Activated naive CD8-positive, alpha-beta T cell treated with anti-CD3 and anti-CD28 coated beads, Interleukin-2, amount 50 U/mL, for 16 hours (primary cell): Measurements from ENCODE around the gene DUOXA2.
"Not testable (repeated sequence)": the region's sequence is repeated elsewhere in the genome, so short reads cannot be mapped to it uniquely, and the experiment has no call there.

Source experiments
- DNase-seq: peaks from one replicate; pipeline ENCODE4 v3.0.0-alpha.2; 2020; ENCODE audit warnings: low read depth, low spot score

DUOXA2 gene

GRCh38 chr15:45117308-45118130 is 3.4 kb downstream of the DUOXA2 start:
- DNase-seq: no peak

- peak; percentile 72 for DNase-seq
Observed at GRCh38 chr15:45118131-45118588, 4.0 kb downstream of the DUOXA2 start.

DNA sequence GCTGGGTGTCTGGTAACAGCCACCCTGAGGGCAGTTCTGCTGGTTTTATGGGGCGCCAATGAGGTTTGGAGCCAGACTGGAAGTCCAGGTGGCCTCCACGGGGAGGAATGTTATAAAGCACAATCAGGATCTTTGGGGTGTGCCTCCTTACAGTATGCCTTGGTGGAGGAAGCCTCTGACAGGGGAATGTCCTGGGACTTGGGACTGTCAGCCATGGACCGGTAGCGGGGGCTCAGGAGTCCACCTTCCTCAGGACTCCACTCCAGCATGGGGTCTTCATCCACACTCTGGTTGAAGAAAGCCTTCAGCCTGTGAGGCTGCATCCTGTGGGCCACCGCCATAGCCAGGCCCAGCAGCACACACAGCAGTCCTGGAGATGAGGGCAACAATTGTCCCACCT is 4.9 kb downstream of the DUOXA2 start:
- DNase-seq: no peak

DNA sequence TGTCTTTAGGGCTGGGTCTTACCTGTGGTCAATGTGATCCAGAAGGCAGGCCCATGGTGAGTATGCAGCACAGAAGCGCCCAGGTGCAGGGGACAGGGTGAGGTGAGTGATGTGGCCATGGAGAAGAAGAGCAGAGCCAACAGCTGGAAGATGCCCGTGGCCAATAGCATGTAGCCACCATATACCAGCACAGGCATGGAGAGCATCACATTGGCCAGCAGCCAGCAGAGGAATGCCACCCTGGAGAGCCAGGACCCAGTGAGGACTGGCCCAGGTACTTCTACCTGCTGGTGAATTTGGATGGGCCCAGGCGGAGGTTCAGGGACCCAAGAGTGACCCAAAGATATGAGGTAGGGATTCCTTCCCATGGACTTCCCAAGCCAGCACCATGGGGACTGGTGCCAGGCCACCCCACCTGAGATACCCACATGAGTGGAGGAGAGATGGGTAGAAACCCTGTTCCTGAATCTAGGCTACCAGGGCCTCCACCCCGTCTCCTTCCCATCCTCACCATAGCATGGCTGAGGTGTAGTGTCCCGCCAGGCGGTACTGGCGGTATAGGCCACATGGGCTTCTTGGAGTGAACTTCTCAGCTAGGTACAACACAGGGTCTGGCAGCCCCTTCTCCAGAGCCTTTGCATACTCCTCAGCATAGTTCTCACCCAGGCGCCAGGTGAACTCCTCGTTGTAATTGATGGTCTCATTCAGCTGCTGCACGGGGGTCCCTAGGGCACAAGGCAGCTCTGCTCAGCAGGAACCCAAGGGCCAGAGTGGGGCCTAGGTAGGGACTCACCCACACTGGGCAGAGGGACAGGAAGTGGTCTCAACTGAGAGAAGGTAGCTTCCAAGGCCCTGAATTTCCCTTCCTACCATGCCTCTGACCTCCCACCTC is 6.2 kb downstream of the DUOXA2 start:
- no peak for DNase-seq

DNA sequence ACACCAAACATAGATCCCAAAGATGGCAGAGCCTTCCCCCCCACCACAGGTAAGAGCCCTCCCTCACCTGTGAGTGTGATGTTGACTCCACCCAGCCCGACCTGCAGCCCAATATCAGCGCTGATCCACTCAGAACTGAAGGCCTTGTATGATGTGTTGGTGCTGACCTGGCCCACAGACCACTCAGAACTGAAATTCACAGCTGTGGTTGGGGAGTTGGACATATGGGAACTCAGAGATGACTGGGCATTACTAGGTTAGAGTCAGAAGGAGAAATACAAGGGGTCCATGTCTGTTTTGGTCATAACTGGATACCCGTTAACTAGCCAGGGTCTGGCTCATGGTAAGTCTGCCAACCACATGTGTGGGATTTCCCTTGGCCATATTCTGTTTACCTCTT is 6.9 kb downstream of the DUOXA2 start:
- no peak for DNase-seq

DNA sequence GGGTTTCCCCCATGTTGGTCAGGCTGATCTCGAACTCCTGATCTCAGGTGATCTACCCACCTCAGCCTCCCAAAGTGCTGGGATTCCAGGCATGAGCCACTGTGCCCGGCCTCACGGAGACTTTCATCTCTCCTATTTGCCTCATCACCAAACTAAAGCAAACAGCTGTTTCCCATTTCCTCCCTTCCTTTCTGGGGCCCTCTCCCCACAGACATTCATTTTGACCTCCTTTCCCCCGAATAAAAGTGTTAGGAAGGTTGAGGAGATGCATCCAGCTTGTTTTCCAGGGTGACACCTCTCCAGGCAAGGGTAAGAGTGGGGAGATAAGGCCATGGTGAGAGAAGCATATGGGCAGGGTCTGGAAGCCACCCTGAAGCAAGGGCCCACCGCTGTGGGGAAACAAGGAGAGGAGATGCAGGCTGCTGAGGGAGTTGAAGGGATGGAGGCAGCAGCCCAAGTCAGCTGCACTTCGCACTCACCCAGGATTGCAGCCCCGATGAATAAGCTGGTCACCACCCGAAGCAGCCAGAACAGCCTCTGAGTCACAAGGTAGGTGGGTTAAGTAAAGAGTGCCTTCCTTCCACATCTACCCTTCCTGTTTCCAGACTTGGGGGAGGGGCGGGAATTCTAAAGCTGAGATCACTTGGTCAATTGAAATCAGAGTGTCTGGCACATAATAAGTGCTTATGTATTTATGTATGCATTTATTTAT is 7.7 kb downstream of the DUOXA2 start:
- DNase-seq: no peak

GRCh38 chr15:45122719-45123118 is 8.6 kb downstream of the DUOXA2 start:
- no peak for DNase-seq

GRCh38 chr15:45123397-45123796 is 9.3 kb downstream of the DUOXA2 start:
- DNase-seq: no peak

DNA sequence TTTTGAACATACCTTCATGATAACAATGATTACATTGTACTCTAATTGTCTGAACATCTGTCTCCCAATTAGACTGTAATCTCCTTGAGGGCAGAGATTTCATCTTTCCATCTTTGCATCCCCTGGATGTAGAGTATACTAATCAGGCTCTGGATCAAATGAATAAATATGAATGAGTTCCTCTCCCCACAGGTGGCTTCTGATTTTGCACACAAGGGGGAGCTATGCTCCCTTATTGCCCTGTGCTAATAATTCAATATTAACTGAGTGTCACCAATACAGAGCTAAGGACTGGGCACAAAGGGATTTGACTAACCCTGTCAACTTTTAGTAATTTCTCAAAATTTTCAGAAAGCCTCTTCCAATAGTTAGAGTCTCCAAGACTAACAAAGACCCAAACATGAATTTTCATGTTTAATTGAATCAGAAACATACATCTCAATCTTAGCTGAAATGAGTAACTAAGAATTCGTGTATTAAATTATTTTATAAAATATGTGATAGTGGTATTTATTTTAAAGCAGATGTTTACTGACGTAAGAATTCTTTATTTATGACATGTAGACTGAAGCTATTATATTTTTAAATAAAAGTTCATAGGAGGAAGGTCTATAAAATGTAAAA is 12.5 kb downstream of the DUOXA2 start:
- no peak for DNase-seq

GRCh38 chr15:45128971-45129639 is 15.0 kb downstream of the DUOXA2 start:
- no peak for DNase-seq

GRCh38 chr15:45129651-45130129 is 15.6 kb downstream of the DUOXA2 start, which contains the start of the genes DUOX1 and DUOXA1:
DUOX1 (plus strand) TSS chr15:45129994; CDS start chr15:45131967, 1,973 bp downstream.
DUOXA1 (minus strand) TSS chr15:45129879; CDS start chr15:45123014, 6,865 bp downstream.
- DNase-seq: no peak

GRCh38 chr15:45130291-45131000 is 16.3 kb downstream of the DUOXA2 start:
- no peak for DNase-seq

DNA sequence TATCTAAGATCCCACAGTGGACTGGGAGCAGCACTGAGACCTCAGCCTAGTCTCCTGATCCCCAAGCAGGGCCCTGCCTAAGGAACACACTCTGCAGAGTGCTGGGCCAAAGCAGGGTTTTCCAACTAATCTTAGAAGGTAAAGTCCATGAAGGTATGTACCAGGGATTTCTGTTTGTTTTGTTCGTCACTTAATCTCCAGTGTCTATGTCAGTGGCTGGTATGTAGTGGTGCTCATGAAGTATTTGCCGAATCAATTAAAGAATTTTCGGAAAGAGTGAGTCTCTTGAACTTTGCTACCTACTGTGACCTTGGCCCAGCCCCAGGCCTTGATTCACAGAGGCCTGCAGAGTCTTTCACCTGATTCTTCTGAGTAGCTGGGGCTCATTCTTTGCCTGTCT is 17.4 kb downstream of the DUOXA2 start:
- no peak for DNase-seq

GRCh38 chr15:45132844-45133560 is 18.9 kb downstream of the DUOXA2 start:
- DNase-seq: no peak

DNA sequence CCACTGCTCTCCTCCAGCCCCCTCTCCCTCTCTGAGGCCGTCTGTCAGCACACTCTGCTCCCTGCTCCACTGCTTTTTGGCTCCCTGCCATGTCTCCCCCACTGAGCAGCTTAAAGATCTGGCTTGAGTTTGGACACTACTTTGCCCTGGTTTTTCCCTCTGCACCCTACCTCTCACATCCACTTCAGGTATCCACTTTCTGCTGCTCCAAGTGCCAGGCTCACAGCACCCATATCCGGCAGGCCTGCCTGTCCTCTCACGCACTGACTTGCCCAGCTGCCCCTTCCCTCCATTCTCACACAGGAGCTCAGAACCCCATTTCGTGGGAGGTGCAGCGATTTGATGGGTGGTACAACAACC is 19.4 kb downstream of the DUOXA2 start:
- DNase-seq: no peak

GRCh38 chr15:45134046-45134445 is 19.9 kb downstream of the DUOXA2 start:
- no peak for DNase-seq

- DNase-seq: no peak
Observed at GRCh38 chr15:45134682-45135604, 20.8 kb downstream of the DUOXA2 start.

DNA sequence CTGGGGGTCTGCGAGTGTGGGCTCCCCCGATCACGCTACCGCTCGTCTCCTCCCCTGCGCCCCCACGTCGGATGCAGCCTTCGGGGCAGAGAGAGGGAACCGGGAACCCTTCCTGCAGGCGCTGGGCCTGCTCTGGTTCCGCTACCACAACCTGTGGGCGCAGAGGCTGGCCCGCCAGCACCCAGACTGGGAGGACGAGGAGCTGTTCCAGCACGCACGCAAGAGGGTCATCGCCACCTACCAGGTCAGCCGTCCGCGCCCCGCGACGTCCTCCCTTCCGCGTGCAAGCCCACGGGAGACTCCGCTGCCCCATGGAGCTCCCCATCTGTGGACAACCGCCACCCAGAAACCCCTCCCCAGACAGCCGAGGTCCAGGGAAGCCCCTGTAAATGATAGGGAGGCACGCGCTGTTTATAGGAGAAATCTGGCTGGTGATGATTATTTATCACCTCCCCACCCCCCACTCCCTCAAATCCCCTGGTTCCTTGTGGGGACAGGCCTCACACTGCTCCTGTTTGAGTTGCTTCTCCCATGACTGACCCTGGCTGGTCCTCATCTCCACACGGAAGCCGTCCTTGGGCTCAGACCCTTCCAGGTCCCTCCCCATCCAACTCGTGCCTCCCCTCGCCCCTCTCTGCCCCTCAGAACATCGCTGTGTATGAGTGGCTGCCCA is 21.7 kb downstream of the DUOXA2 start:
- DNase-seq: not testable (repeated sequence)
